ENCODE results near the gene INVS. TPM values are rescaled to one million over a fixed set of nuclear protein-coding genes. Genes with fewer than 3 reads are reported as not detected.
A peak's percentile ranks its signal among the peaks of the same experiment; 100 is the strongest.
"Not testable (repeated sequence)": the region's sequence is repeated elsewhere in the genome, so short reads cannot be mapped to it uniquely, and the experiment has no call there.

The INVS gene
- total and polyA plus RNA-seq, 3 donors from 2014 or later: 13.3 to 37.1 (median 31.7) TPM

DNA sequence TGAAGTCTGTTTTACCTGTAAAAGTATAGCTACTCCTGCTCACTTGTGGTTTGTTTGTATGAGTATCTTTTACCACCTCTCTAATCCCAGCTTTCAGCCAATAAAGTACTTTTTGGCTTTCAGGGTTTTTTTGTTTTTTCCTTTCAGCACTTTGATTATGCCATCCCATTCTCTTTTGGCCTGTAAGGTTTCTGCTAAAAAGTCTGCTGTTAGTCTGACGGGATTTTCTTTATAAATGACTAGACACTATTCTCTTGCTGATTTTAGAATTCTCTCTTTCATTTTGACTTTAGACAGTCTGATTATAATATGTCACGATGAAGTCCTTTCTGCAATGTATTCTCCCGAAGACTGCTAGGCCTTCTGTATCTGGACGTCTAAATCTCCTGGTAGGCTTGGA, 216.5 kb downstream of the INVS start:
- Histone ChIP-seq H3K4me1 (no peaks in the 10 kb centered on the region), H3K27me3 (no peaks in the 10 kb centered on the region), H3K27ac (no peak overlapping the region), H3K36me3 (ENCODE audit: low read depth, missing control alignments) (no peaks in the 10 kb centered on the region), H3K4me3 (no peak overlapping the region), H3K9me3 (no peaks in the 10 kb centered on the region)
- 95 to 96% methylated on average over 4 of the region's 4 CpGs for WGBS, 2 donors
- TF ChIP-seq, protein P1, sequence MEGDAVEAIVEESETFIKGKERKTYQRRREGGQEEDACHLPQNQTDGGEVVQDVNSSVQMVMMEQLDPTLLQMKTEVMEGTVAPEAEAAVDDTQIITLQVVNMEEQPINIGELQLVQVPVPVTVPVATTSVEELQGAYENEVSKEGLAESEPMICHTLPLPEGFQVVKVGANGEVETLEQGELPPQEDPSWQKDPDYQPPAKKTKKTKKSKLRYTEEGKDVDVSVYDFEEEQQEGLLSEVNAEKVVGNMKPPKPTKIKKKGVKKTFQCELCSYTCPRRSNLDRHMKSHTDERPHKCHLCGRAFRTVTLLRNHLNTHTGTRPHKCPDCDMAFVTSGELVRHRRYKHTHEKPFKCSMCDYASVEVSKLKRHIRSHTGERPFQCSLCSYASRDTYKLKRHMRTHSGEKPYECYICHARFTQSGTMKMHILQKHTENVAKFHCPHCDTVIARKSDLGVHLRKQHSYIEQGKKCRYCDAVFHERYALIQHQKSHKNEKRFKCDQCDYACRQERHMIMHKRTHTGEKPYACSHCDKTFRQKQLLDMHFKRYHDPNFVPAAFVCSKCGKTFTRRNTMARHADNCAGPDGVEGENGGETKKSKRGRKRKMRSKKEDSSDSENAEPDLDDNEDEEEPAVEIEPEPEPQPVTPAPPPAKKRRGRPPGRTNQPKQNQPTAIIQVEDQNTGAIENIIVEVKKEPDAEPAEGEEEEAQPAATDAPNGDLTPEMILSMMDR (IDR thresholded peaks at IDR 0.05): no peak
- no peak for TF ChIP-seq POLR2A (IDR thresholded peaks at IDR 0.05)
- DNase-seq: no peak
- intact Hi-C loops (cut with DNase I; ENCODE audit: low total_unique reads): no loop called here

GRCh38 chr9:100317706-100318105, 218.7 kb downstream of the INVS start:
- no peak for TF ChIP-seq POLR2A (IDR thresholded peaks at IDR 0.05)
- TF ChIP-seq, protein P1 (IDR thresholded peaks at IDR 0.05): no peak
- no peak for DNase-seq
- Histone ChIP-seq H3K27ac (no peak overlapping the region), H3K9me3 (no peaks in the 10 kb centered on the region), H3K4me3 (no peak overlapping the region), H3K4me1 (no peaks in the 10 kb centered on the region), H3K36me3 (ENCODE audit: low read depth, missing control alignments) (no peaks in the 10 kb centered on the region), H3K27me3 (no peaks in the 10 kb centered on the region)
- intact Hi-C loops (cut with DNase I; ENCODE audit: low total_unique reads): no loop called here
- 85 to 100% methylated on average over 1 of the region's 1 CpG for WGBS, 2 donors

DNA sequence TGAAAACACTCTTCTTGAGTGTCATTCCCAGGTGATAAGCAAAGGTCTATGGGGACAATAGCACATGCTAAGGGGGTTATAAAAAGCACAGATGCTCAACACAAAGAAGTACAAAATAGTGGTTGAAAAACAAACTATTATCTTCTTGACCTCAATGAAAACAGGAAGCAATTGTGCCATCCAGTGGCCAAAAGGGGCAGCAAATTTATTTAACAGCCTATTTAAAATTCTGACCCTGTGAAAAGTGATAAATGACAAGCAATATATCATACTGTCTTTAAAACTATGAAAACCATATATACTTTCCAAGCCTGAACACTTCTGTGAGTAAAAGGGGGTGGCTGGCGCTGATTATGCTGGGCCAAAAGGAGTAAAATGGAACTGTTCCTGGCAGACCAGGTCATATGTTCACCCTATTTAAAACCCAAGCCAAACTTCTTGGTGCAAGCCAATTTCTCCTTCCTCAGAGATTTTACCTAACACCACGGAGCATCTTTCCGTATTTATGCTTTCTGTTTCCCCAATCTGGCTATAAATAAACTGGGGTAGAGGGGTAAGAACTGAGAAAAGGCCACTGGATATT, 224.0 kb downstream of the INVS start:
- TF ChIP-seq POLR2A (IDR thresholded peaks at IDR 0.05): no peak
- TF ChIP-seq, protein P1 (IDR thresholded peaks at IDR 0.05): peak in 2 of 3 experiments; percentile 57 to 71
- Histone ChIP-seq H3K4me3 (no peak overlapping the region), H3K27me3 (no peaks in the 10 kb centered on the region), H3K4me1 (no peaks in the 10 kb centered on the region), H3K36me3 (ENCODE audit: low read depth, missing control alignments) (no peaks in the 10 kb centered on the region), H3K9me3 (no peaks in the 10 kb centered on the region), H3K27ac (no peak overlapping the region)
- DNase-seq: peak; percentile 52
- WGBS, 2 donors: 74 to 82% methylated on average over 3 of the region's 3 CpGs
- intact Hi-C loops (cut with DNase I; ENCODE audit: low total_unique reads): no loop called here

- Histone ChIP-seq H3K9me3 (no peaks in the 10 kb centered on the region), H3K27ac (no peak overlapping the region), H3K4me1 (peaks cover 2% of the 10 kb centered on the region), H3K36me3 (ENCODE audit: low read depth, missing control alignments) (no peaks in the 10 kb centered on the region), H3K4me3 (no peak overlapping the region), H3K27me3 (no peaks in the 10 kb centered on the region)
- intact Hi-C loops (cut with DNase I; ENCODE audit: low total_unique reads): no loop called here
- no peak for TF ChIP-seq POLR2A (IDR thresholded peaks at IDR 0.05)
- TF ChIP-seq, protein P1 (IDR thresholded peaks at IDR 0.05): peak in 2 of 3 experiments; percentile 26 to 56
- DNase-seq: no peak
- 64 to 65% methylated on average over 4 of the region's 4 CpGs for WGBS, 2 donors
Measured at GRCh38 chr9:100324594-100325200, 225.7 kb downstream of the INVS start.

DNA sequence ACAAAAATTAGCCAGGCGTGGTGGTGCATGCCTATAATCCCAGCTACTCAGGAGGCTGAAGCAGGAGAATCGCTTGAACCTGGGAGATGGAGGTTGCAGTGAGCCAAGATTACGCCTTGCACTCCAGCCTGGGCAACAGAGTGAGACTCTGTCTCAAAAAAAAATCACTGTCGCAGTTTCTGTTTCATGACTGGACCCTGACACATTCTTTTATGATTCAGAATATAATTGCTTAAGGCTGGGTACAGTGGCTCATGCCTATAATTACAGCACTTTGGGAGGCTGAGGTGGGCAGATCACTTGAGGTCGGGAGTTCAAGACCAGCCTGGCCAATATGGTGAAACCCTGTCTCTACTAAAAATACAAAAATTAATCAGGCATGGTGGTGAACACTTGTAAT, 239.7 kb downstream of the INVS start:
- H3K9me3 ChIP-seq; H3K4me1 ChIP-seq; DNase-seq; H3K27me3 ChIP-seq; H3K4me3 ChIP-seq; intact Hi-C loops (cut with DNase I; ENCODE audit: low total_unique reads); H3K36me3 ChIP-seq (ENCODE audit: low read depth, missing control alignments); H3K27ac ChIP-seq: not testable (repeated sequence)
- 95 to 98% methylated on average over 4 to 5 of the region's 5 CpGs for WGBS, 2 donors

Data from testis (tissue), 3 donors.